Smooth muscle cell (in vitro differentiated cells): ENCODE results near the gene PHOX2A. TPM values are rescaled to one million over a fixed set of nuclear protein-coding genes. Genes with fewer than 3 reads are reported as not detected.
A peak's percentile ranks its signal among the peaks of the same experiment; 100 is the strongest.
"Not testable (repeated sequence)": the region's sequence is repeated elsewhere in the genome, so short reads cannot be mapped to it uniquely, and the experiment has no call there.

Source experiments
- DNase-seq: peaks from one replicate; lab custom pipeline; 2025; ENCODE audit not compliant: unreplicated experiment; lab: John Stamatoyannopoulos, UW
- H2AFZ ChIP-seq: fragments of 200-600 bp; sonication (generic); 2 replicates; pipeline ENCODE4 v1.6.0; 2016; ENCODE audit warnings: antibody characterized with exemption, low read depth, mild to moderate bottlenecking
- H3F3A ChIP-seq: fragments of 200-600 bp; sonication (generic); 2 replicates; pipeline ENCODE4 v1.6.0; 2017; ENCODE audit warnings: antibody characterized with exemption, low read depth
- H3K27ac ChIP-seq: fragments of 200-600 bp; sonication (generic); 2 replicates; pipeline ENCODE4 v1.5.1; 2016; ENCODE audit warnings: low read depth, mild to moderate bottlenecking
- H3K27me3 ChIP-seq: fragments of 200-600 bp; sonication (generic); 2 replicates; pipeline ENCODE4 v1.6.1; 2016; ENCODE audit warnings: low read depth, mild to moderate bottlenecking
- H3K36me3 ChIP-seq: fragments of 200-600 bp; sonication (generic); 2 replicates; pipeline ENCODE4 v1.5.1; 2016; ENCODE audit warnings: low read depth
- H3K4me1 ChIP-seq: fragments of 200-600 bp; sonication (generic); 2 replicates; pipeline ENCODE4 v1.5.1; 2016; ENCODE audit warnings: low read depth
- H3K4me2 ChIP-seq: fragments of 200-600 bp; sonication (generic); 2 replicates; pipeline ENCODE4 v1.6.0; 2016; ENCODE audit warnings: mild to moderate bottlenecking
- H3K4me3 ChIP-seq: fragments of 200-600 bp; sonication (generic); 2 replicates; pipeline ENCODE4 v1.5.1; 2016; ENCODE audit warnings: mild to moderate bottlenecking
- H3K79me2 ChIP-seq: fragments of 200-600 bp; sonication (generic); 2 replicates; pipeline ENCODE4 v1.6.0; 2016; ENCODE audit warnings: low read depth, mild to moderate bottlenecking
- H3K9ac ChIP-seq: fragments of 200-600 bp; sonication (generic); 2 replicates; pipeline ENCODE4 v1.6.0; 2016; ENCODE audit warnings: low read depth
- H3K9me3 ChIP-seq: fragments of 200-600 bp; sonication (generic); replicated peaks from 2 replicates; pipeline ENCODE4 v1.5.1; 2016; ENCODE audit warnings: low read depth
- H4K20me1 ChIP-seq: fragments of 200-600 bp; sonication (generic); 2 replicates; pipeline ENCODE4 v1.6.0; 2016; ENCODE audit warnings: low read depth
- CTCF ChIP-seq: fragments of 200-600 bp; sonication (generic); IDR thresholded peaks from 2 replicates; pipeline ENCODE4 v1.5.1; 2017; ENCODE audit warnings: borderline replicate concordance, mild to moderate bottlenecking, antibody characterized with exemption; ENCODE audit not compliant: insufficient read depth, poor library complexity, severe bottlenecking
- WGBS: methylation state at CpG from one replicate; pipeline ENCODE4 v1.1.7; 2016; ENCODE audit warnings: low lambda C conversion rate; 5-methylcytosine and 5-hydroxymethylcytosine counted together
- polyA plus RNA-seq: library from polyadenylated mRNA; unstranded; fragments of >200 nt; fragmentation: Nextera tagmentation; extraction: Ambion mirVana; gene quantifications from 2 replicates; pipeline ENCODE4 v1.2.1, GENCODE V29; 2016
- total RNA-seq: library from RNA; depleted of rRNA; stranded (reverse); fragments of >200 nt; gene quantifications from 2 replicates; pipeline ENCODE4 v1.2.3, GENCODE V29; 2014

The PHOX2A gene
- total and polyA plus RNA-seq, 2 experiments from 2014 or later = 0.13 TPM; not detected in 1

DNA sequence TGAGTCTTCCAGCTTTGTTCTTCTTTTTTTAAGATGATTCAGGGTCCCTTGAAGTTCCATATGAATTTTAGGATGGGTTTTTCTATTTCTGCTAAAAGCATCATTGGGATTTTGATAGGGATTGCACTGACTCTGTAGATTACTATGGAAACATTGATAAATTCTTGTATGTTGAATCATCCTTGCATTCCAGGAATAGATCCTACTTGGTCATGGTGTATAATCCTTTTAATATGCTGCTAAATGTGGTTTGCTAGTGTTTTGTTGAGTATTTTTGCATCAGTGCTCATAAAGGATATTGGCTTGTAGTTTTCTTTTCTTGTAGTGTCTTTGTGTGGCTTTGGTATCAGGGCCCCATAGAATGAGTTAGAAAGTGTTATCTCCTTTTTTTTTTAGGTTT, 34.9 kb upstream of the PHOX2A start:
- peak overlapping the region; percentile 17 for H3K27ac ChIP-seq
- H3K4me3 ChIP-seq = no peak overlapping the region
- TF ChIP-seq CTCF = no peak
- H3K4me1 ChIP-seq = no peaks in the 10 kb centered on the region
- H3K9ac ChIP-seq = no peak overlapping the region
- H3K9me3 ChIP-seq = no peaks in the 10 kb centered on the region
- H3F3A ChIP-seq = no peaks in the 10 kb centered on the region
- H3K36me3 ChIP-seq = no peaks in the 10 kb centered on the region
- H4K20me1 ChIP-seq = no peaks in the 10 kb centered on the region
- H3K27me3 ChIP-seq = no peaks in the 10 kb centered on the region
- no peak overlapping the region for H2AFZ ChIP-seq
- peak overlapping the region; percentile 42 for H3K4me2 ChIP-seq
- no peaks in the 10 kb centered on the region for H3K79me2 ChIP-seq
- no peak for DNase-seq

GRCh38 chr11:72274435-72274834, 30.5 kb upstream of the PHOX2A start:
- no peak overlapping the region for H3K4me3 ChIP-seq
- H3F3A ChIP-seq = no peaks in the 10 kb centered on the region
- no peak overlapping the region for H2AFZ ChIP-seq
- peaks cover 13% of the 10 kb centered on the region for H3K27me3 ChIP-seq
- H3K36me3 ChIP-seq = no peaks in the 10 kb centered on the region
- no peaks in the 10 kb centered on the region for H3K9me3 ChIP-seq
- no peak for TF ChIP-seq CTCF
- no peaks in the 10 kb centered on the region for H3K79me2 ChIP-seq
- H3K9ac ChIP-seq = no peak overlapping the region
- H3K4me1 ChIP-seq = no peaks in the 10 kb centered on the region
- H3K27ac ChIP-seq = no peak overlapping the region
- 92% methylated on average over 6 of the region's 6 CpGs for WGBS
- DNase-seq = no peak
- H4K20me1 ChIP-seq = no peaks in the 10 kb centered on the region
- H3K4me2 ChIP-seq = no peak overlapping the region

DNA sequence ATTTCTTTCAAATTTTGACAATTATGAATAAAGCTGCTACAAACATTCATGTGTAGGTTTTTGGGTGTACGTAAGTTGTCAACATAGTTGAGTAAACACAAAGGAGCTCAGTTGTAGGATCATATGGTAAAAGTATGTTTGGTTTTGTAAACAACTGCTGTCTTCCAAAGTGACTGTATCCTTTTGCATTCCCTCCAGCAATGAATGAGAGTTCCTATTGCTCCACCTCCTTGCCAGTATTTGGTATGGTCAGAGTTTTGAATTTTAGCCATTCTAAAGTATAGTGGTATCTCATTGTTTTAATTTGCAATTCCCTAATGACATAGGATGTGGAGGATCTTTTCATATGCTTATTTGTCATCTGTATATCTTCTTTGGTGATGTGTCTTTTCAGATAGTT, 28.0 kb upstream of the PHOX2A start:
- TF ChIP-seq CTCF = no peak
- no peak overlapping the region for H3K27ac ChIP-seq
- H3K27me3 ChIP-seq = peaks cover 13% of the 10 kb centered on the region
- no peak overlapping the region for H3K4me3 ChIP-seq
- DNase-seq = no peak
- H3K4me1 ChIP-seq = no peaks in the 10 kb centered on the region
- H3K36me3 ChIP-seq = no peaks in the 10 kb centered on the region
- H3K79me2 ChIP-seq = no peaks in the 10 kb centered on the region
- no peaks in the 10 kb centered on the region for H3F3A ChIP-seq
- H3K9ac ChIP-seq = no peak overlapping the region
- no peak overlapping the region for H2AFZ ChIP-seq
- no peaks in the 10 kb centered on the region for H3K9me3 ChIP-seq
- 67% methylated on average over 1 of the region's 1 CpG for WGBS
- no peak overlapping the region for H3K4me2 ChIP-seq
- H4K20me1 ChIP-seq = no peaks in the 10 kb centered on the region

- Histone ChIP-seq H3K27ac (no peak overlapping the region), H2AFZ (no peak overlapping the region), H3K27me3 (peaks cover 13% of the 10 kb centered on the region), H3K79me2 (no peaks in the 10 kb centered on the region), H3F3A (no peaks in the 10 kb centered on the region), H3K4me2 (no peak overlapping the region), H3K4me1 (no peaks in the 10 kb centered on the region), H3K9me3 (no peaks in the 10 kb centered on the region), H3K9ac (no peak overlapping the region), H3K4me3 (no peak overlapping the region), H3K36me3 (no peaks in the 10 kb centered on the region), H4K20me1 (no peaks in the 10 kb centered on the region)
- DNase-seq = no peak
- WGBS = 82% methylated on average over 2 of the region's 2 CpGs
- no peak for TF ChIP-seq CTCF
Observed at GRCh38 chr11:72267956-72268617, 24.1 kb upstream of the PHOX2A start.

- H3K27me3 ChIP-seq = peaks cover 13% of the 10 kb centered on the region
- H3K9ac ChIP-seq, H3K9me3 ChIP-seq, DNase-seq, H3K4me2 ChIP-seq, H3K4me3 ChIP-seq, H3K27ac ChIP-seq, H2AFZ ChIP-seq, H3K79me2 ChIP-seq, H3F3A ChIP-seq, H3K36me3 ChIP-seq, H4K20me1 ChIP-seq, H3K4me1 ChIP-seq: not testable (repeated sequence)
- 86% methylated on average over 5 of the region's 5 CpGs for WGBS
Observed at GRCh38 chr11:72266960-72267359, 23.0 kb upstream of the PHOX2A start.
